H1 (cell line): Measurements from ENCODE around the gene TEX10.

ENCODE experiments used
- CTCF ChIP-seq, 3 experiments: IDR thresholded peaks; 1 replicate in 2 of 3; 2 replicates in 1 of 3; pipeline versions ENCODE4 v1.5.1 to v1.6.1; 2011; ENCODE audit warnings: low read length in 3 of 3, mild to moderate bottlenecking in 3 of 3, inconsistent platforms in 2 of 3, low read depth in 1 of 3, moderate library complexity in 1 of 3; ENCODE audit not compliant: insufficient read depth in 1 of 3; ENCODE audit errors: control extremely low read depth in 1 of 3
- EP300 ChIP-seq, 2 experiments: IDR thresholded peaks; 1 replicate in 1 of 2; 2 replicates in 1 of 2; pipeline ENCODE4 v1.6.1; 2011 to 2012; ENCODE audit warnings: low read depth in 2 of 2, low read length in 2 of 2, mild to moderate bottlenecking in 2 of 2, borderline replicate concordance in 1 of 2, inconsistent platforms in 1 of 2, moderate library complexity in 1 of 2
- HDAC6 ChIP-seq: IDR thresholded peaks from one replicate; pipeline ENCODE4 v1.7.1; 2012; ENCODE audit warnings: low read depth, mild to moderate bottlenecking, inconsistent platforms, low read length, moderate library complexity
- POLR2A ChIP-seq, 2 experiments: IDR thresholded peaks; 1 replicate in 1 of 2; 2 replicates in 1 of 2; pipeline ENCODE4 v1.6.1; 2011; ENCODE audit warnings: low read depth in 2 of 2, low read length in 2 of 2, mild to moderate bottlenecking in 2 of 2; ENCODE audit errors: control extremely low read depth in 1 of 2
- SRF ChIP-seq: IDR thresholded peaks from 2 replicates; pipeline ENCODE4 v1.6.1; 2011; ENCODE audit warnings: mild to moderate bottlenecking, low read depth, low read length, moderate library complexity
- YY1 ChIP-seq: IDR thresholded peaks from 2 replicates; pipeline ENCODE4 v1.6.1; 2011; ENCODE audit warnings: low read depth, mild to moderate bottlenecking, low read length

GRCh38 chr9:100285601-100286000 lies 67.1 kb downstream of the TEX10 start:
- TF ChIP-seq CTCF (IDR thresholded peaks at IDR 0.05; ENCODE audit: control extremely low read depth in 1 of 3, insufficient read depth in 1 of 3, low read depth in 1 of 3, low read length in 3 of 3) (no peak), HDAC6 (no peak), SRF (no peak), POLR2A (IDR thresholded peaks at IDR 0.05; ENCODE audit: control extremely low read depth in 1 of 2, low read depth in 2 of 2, low read length in 2 of 2) (no peak), EP300 (IDR thresholded peaks at IDR 0.05; ENCODE audit: borderline replicate concordance in 1 of 2, low read depth in 2 of 2, low read length in 2 of 2) (no peak), YY1 (no peak)
